Hepatocyte (in vitro differentiated cells): Measurements from ENCODE around the gene TMEM239. TPM values are rescaled to one million over a fixed set of nuclear protein-coding genes. Genes with fewer than 3 reads are reported as not detected.

Experiments
- DNase-seq: peaks from one replicate; pipeline ENCODE4 v3.0.0-alpha.2; 2016; ENCODE audit warnings: low spot score
- H2AFZ ChIP-seq: fragments of 200-600 bp; sonication (generic); 2 replicates; pipeline ENCODE4 v1.6.0; 2016; ENCODE audit warnings: antibody characterized with exemption, mild to moderate bottlenecking
- H3K27ac ChIP-seq: fragments of 200-600 bp; sonication (generic); 2 replicates; pipeline ENCODE4 v1.5.1; 2016; ENCODE audit warnings: mild to moderate bottlenecking
- H3K27me3 ChIP-seq: fragments of 200-600 bp; sonication (generic); 2 replicates; pipeline ENCODE4 v1.6.1; 2016
- H3K36me3 ChIP-seq: fragments of 200-600 bp; sonication (generic); replicated peaks from 2 replicates; pipeline ENCODE4 v1.5.1; 2016; ENCODE audit warnings: low read depth; ENCODE audit not compliant: insufficient read depth
- H3K4me1 ChIP-seq: fragments of 200-600 bp; sonication (generic); 2 replicates; pipeline ENCODE4 v1.5.1; 2016; ENCODE audit warnings: mild to moderate bottlenecking, moderate library complexity; ENCODE audit not compliant: insufficient read depth
- H3K4me2 ChIP-seq: fragments of 200-600 bp; sonication (generic); 2 replicates; pipeline ENCODE4 v1.6.0; 2016
- H3K4me3 ChIP-seq: fragments of 200-600 bp; sonication (generic); 2 replicates; pipeline ENCODE4 v1.5.1; 2016; ENCODE audit warnings: mild to moderate bottlenecking
- H3K79me2 ChIP-seq: fragments of 200-600 bp; sonication (generic); 2 replicates; pipeline ENCODE4 v1.6.0; 2017; ENCODE audit warnings: mild to moderate bottlenecking
- H3K9me2 ChIP-seq: fragments of 200-600 bp; sonication (generic); replicated peaks from 2 replicates; pipeline ENCODE4 v1.6.0; 2017; ENCODE audit warnings: mild to moderate bottlenecking; ENCODE audit not compliant: insufficient read depth
- H3K9me3 ChIP-seq: fragments of 200-600 bp; sonication (generic); 2 replicates; pipeline ENCODE4 v1.5.1; 2016; ENCODE audit warnings: low read depth, mild to moderate bottlenecking
- H4K20me1 ChIP-seq: fragments of 200-600 bp; sonication (generic); 2 replicates; pipeline ENCODE4 v1.6.0; 2016; ENCODE audit warnings: mild to moderate bottlenecking; ENCODE audit not compliant: insufficient read depth, poor library complexity, severe bottlenecking
- CTCF ChIP-seq: fragments of 200-600 bp; sonication (generic); IDR thresholded peaks from 2 replicates; pipeline ENCODE4 v1.5.1; 2016; ENCODE audit warnings: antibody characterized with exemption, mild to moderate bottlenecking; ENCODE audit not compliant: poor library complexity
- EZH2 ChIP-seq: fragments of 200-600 bp; sonication (generic); IDR thresholded peaks from 2 replicates; pipeline ENCODE4 v1.6.1; 2016; ENCODE audit warnings: antibody characterized with exemption, mild to moderate bottlenecking, borderline replicate concordance
- EZH2phosphoT487 ChIP-seq: fragments of 200-600 bp; sonication (generic); IDR thresholded peaks from one replicate; pipeline ENCODE4 v1.6.1; 2018; ENCODE audit warnings: antibody characterized with exemption, mild to moderate bottlenecking, low read depth, moderate library complexity; ENCODE audit not compliant: unreplicated experiment, severe bottlenecking
- WGBS: methylation state at CpG from one replicate; pipeline ENCODE4 v1.1.6; 2016; ENCODE audit warnings: low lambda C conversion rate; ENCODE audit errors: missing lambda C conversion rate; 5-methylcytosine and 5-hydroxymethylcytosine counted together
- polyA plus RNA-seq: library from polyadenylated mRNA; unstranded; fragments of >200 nt; fragmentation: Nextera tagmentation; extraction: Ambion mirVana; gene quantifications from 2 replicates; pipeline ENCODE4 v1.2.1, GENCODE V29; 2016
- total RNA-seq: library from RNA; depleted of rRNA; stranded (reverse); fragments of >200 nt; gene quantifications from 2 replicates; pipeline ENCODE4 v1.2.3, GENCODE V29; 2014

TMEM239 gene
- total and polyA plus RNA-seq, 2 experiments from 2014 or later: not detected

GRCh38 chr20:2836035-2836434 is 19.9 kb downstream of the TMEM239 start:
- no peak overlapping the region for H3K27ac ChIP-seq
- H4K20me1 ChIP-seq: no peaks in the 10 kb centered on the region
- no peak overlapping the region for H3K4me3 ChIP-seq
- H3K36me3 ChIP-seq: no peaks in the 10 kb centered on the region
- no peak overlapping the region for H2AFZ ChIP-seq
- no peak overlapping the region for H3K4me2 ChIP-seq
- peaks cover 13% of the 10 kb centered on the region for H3K79me2 ChIP-seq
- no peaks in the 10 kb centered on the region for H3K9me3 ChIP-seq
- TF ChIP-seq CTCF (no peak), EZH2 (no peak), EZH2phosphoT487 (no peak)
- H3K9me2 ChIP-seq: no peaks in the 10 kb centered on the region
- H3K27me3 ChIP-seq: no peaks in the 10 kb centered on the region
- DNase-seq: no peak
- peaks cover 11% of the 10 kb centered on the region for H3K4me1 ChIP-seq
- 100% methylated on average over 4 of the region's 5 CpGs for WGBS

- Histone ChIP-seq H4K20me1 (no peaks in the 10 kb centered on the region), H3K4me3 (no peak overlapping the region), H3K36me3 (no peaks in the 10 kb centered on the region), H3K27ac (no peak overlapping the region), H3K9me2 (no peaks in the 10 kb centered on the region), H3K4me2 (no peak overlapping the region), H3K79me2 (peaks cover 22% of the 10 kb centered on the region), H2AFZ (no peak overlapping the region), H3K4me1 (peaks cover 15% of the 10 kb centered on the region), H3K27me3 (no peaks in the 10 kb centered on the region), H3K9me3 (no peaks in the 10 kb centered on the region)
- 98% methylated on average over 6 of the region's 6 CpGs for WGBS
- TF ChIP-seq CTCF (no peak), EZH2phosphoT487 (no peak), EZH2 (no peak)
- no peak for DNase-seq
Measured at GRCh38 chr20:2837221-2837960, 21.2 kb downstream of the TMEM239 start.

GRCh38 chr20:2838170-2838797 is 22.1 kb downstream of the TMEM239 start:
- Histone ChIP-seq H3K9me3 (no peaks in the 10 kb centered on the region), H3K79me2 (peaks cover 31% of the 10 kb centered on the region), H2AFZ (no peak overlapping the region), H3K36me3 (no peaks in the 10 kb centered on the region), H3K4me1 (peaks cover 15% of the 10 kb centered on the region), H3K4me2 (no peak overlapping the region), H3K27me3 (no peaks in the 10 kb centered on the region), H3K9me2 (no peaks in the 10 kb centered on the region), H3K4me3 (no peak overlapping the region), H4K20me1 (no peaks in the 10 kb centered on the region), H3K27ac (no peak overlapping the region)
- DNase-seq: no peak
- TF ChIP-seq CTCF (no peak), EZH2 (no peak), EZH2phosphoT487 (no peak)
- 98% methylated on average over 19 of the region's 19 CpGs for WGBS
